SIG-M5 treated with dmso at 0.1 percent for 504 hours (cell line): ENCODE results near the gene OMA1.
"Not testable (repeated sequence)": the region's sequence is repeated elsewhere in the genome, so short reads cannot be mapped to it uniquely, and the experiment has no call there.

Experiments used
- DNase-seq: peaks from one replicate; lab custom pipeline; 2025; ENCODE audit not compliant: unreplicated experiment; lab: John Stamatoyannopoulos, UW

The OMA1 gene

GRCh38 chr1:58574816-58575215, 28.3 kb upstream of the OMA1 start:
- no peak for DNase-seq

GRCh38 chr1:58573705-58574591, 27.4 kb upstream of the OMA1 start:
- no peak for DNase-seq

GRCh38 chr1:58573138-58573537, 26.6 kb upstream of the OMA1 start:
- DNase-seq: no peak

GRCh38 chr1:58572690-58573089, 26.2 kb upstream of the OMA1 start:
- DNase-seq: peak; percentile 29

GRCh38 chr1:58571616-58572015, 25.1 kb upstream of the OMA1 start:
- DNase-seq: no peak

GRCh38 chr1:58570817-58571216, 24.3 kb upstream of the OMA1 start:
- no peak for DNase-seq

- DNase-seq: no peak
Measured at GRCh38 chr1:58570094-58570493, 23.6 kb upstream of the OMA1 start.

- no peak for DNase-seq
Measured at GRCh38 chr1:58568911-58569310, 22.4 kb upstream of the OMA1 start.

- DNase-seq: no peak
Measured at GRCh38 chr1:58568271-58568860, 21.8 kb upstream of the OMA1 start.

GRCh38 chr1:58566339-58566738, 19.8 kb upstream of the OMA1 start:
- DNase-seq: no peak

GRCh38 chr1:58563715-58564114, 17.2 kb upstream of the OMA1 start:
- not testable (repeated sequence) for DNase-seq

GRCh38 chr1:58561633-58562032, 15.1 kb upstream of the OMA1 start:
- no peak for DNase-seq

GRCh38 chr1:58555393-58555792, 8.9 kb upstream of the OMA1 start:
- no peak for DNase-seq

- no peak for DNase-seq
Measured at GRCh38 chr1:58551186-58552140, 4.9 kb upstream of the OMA1 start.

GRCh38 chr1:58549291-58549690, 2.8 kb upstream of the OMA1 start:
- DNase-seq: not testable (repeated sequence)

- peak; percentile 66 for DNase-seq
Measured at GRCh38 chr1:58548371-58548770, 1.8 kb upstream of the OMA1 start.

- peak; percentile 61 for DNase-seq
Measured at GRCh38 chr1:58545591-58546519, 671 bp downstream of the OMA1 start.

- DNase-seq: no peak
Measured at GRCh38 chr1:58543260-58543659, 3.3 kb downstream of the OMA1 start.

GRCh38 chr1:58539553-58539952, 7.0 kb downstream of the OMA1 start:
- no peak for DNase-seq

- DNase-seq: no peak
Measured at GRCh38 chr1:58538821-58539220, 7.7 kb downstream of the OMA1 start.
